ENCODE results near the gene PAX3.
A peak's percentile ranks its signal among the peaks of the same experiment; 100 is the strongest.

PAX3 gene

DNA sequence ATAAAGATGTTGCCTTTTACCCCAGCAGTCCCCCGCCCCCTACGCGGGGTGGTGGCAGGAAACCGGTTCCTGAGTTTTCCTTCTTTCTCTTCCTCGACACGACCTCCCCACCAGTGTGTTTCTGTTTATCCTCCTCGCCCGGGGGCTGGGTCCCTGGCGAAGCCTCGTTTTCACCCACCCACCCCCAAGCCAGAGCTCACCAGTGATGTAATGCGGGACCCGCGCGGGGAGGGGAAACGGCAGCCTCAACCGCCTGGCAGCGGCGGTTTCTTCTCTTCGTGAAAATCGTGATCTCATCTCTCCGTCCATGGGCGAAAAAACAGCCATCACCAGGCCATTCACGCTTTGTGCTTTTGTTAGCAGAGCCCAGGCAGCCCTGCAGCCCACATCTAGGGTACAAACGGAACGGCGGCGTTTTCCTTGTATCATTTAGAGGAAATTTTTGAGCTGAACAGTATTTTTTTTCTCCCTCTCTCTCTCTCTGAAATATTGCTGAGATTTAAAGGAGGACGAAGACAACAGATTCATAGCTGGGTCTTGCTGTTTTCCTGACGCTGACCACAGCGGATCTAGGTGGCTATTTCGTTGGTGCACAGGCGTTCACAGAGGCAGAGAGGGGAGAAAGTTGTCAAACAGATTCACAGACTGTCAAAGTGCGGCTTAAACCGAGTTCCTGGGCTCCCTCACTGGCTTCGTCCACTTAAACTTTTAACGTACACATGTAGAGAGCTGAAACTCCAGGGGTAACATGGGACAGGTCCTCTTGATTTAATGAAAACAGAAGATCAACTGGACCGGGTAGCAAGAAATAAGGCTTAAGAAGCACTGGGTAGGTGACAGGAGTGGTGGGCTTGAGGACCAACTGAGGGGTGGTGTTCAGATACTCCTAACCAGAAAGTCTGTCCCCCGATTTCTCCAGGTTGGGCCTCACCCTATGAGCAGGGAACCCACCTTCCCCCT lies 21.9 kb upstream of the PAX3 start:
- H3K36me3 ChIP-seq (replicated peaks; ENCODE audit: insufficient read depth, low read length) = no peaks in the 10 kb centered on the region
- H3K27me3 ChIP-seq (replicated peaks; ENCODE audit: insufficient read depth, low read length) = no peaks in the 10 kb centered on the region
- TF ChIP-seq, protein P1, sequence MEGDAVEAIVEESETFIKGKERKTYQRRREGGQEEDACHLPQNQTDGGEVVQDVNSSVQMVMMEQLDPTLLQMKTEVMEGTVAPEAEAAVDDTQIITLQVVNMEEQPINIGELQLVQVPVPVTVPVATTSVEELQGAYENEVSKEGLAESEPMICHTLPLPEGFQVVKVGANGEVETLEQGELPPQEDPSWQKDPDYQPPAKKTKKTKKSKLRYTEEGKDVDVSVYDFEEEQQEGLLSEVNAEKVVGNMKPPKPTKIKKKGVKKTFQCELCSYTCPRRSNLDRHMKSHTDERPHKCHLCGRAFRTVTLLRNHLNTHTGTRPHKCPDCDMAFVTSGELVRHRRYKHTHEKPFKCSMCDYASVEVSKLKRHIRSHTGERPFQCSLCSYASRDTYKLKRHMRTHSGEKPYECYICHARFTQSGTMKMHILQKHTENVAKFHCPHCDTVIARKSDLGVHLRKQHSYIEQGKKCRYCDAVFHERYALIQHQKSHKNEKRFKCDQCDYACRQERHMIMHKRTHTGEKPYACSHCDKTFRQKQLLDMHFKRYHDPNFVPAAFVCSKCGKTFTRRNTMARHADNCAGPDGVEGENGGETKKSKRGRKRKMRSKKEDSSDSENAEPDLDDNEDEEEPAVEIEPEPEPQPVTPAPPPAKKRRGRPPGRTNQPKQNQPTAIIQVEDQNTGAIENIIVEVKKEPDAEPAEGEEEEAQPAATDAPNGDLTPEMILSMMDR (IDR thresholded peaks at IDR 0.05; ENCODE audit: low read length) = no peak
- TF ChIP-seq EZH2 (optimal IDR thresholded peaks at IDR 0.05; ENCODE audit: low read depth, low read length) = no peak
- TF ChIP-seq EZH2phosphoT487 (IDR thresholded peaks at IDR 0.05; ENCODE audit: low read length) = no peak
- H4K20me1 ChIP-seq (ENCODE audit: insufficient read depth, low read length) = no peaks in the 10 kb centered on the region
- H3K79me2 ChIP-seq (ENCODE audit: low read length) = no peaks in the 10 kb centered on the region
- H3K9ac ChIP-seq (ENCODE audit: low read length) = no peak overlapping the region
- 0 out of 2 replicates have a peak, but pooled peaks cover 3% of the 10 kb centered on the region for H3K4me1 ChIP-seq (ENCODE audit: low read length)
- no peaks in the 10 kb centered on the region for H3K9me3 ChIP-seq (replicated peaks; ENCODE audit: insufficient read depth, low read length)
- DNase-seq = no peak
- H3K27ac ChIP-seq (ENCODE audit: low read length) = no peak overlapping the region
- H3K4me3 ChIP-seq (ENCODE audit: low read length) = peak overlapping the region; percentile 65
- peak overlapping the region; percentile 19; the same call in 1 of the 2 replicates for H2AFZ ChIP-seq (ENCODE audit: low read length)
- peak overlapping the region; percentile 86 for H3K4me2 ChIP-seq (ENCODE audit: low read depth, low read length)
- no peaks in the 10 kb centered on the region for H3K9me2 ChIP-seq (replicated peaks; ENCODE audit: insufficient read depth, low read length)
- H3F3A ChIP-seq (ENCODE audit: insufficient read depth, low read length) = no peaks in the 10 kb centered on the region

DNA sequence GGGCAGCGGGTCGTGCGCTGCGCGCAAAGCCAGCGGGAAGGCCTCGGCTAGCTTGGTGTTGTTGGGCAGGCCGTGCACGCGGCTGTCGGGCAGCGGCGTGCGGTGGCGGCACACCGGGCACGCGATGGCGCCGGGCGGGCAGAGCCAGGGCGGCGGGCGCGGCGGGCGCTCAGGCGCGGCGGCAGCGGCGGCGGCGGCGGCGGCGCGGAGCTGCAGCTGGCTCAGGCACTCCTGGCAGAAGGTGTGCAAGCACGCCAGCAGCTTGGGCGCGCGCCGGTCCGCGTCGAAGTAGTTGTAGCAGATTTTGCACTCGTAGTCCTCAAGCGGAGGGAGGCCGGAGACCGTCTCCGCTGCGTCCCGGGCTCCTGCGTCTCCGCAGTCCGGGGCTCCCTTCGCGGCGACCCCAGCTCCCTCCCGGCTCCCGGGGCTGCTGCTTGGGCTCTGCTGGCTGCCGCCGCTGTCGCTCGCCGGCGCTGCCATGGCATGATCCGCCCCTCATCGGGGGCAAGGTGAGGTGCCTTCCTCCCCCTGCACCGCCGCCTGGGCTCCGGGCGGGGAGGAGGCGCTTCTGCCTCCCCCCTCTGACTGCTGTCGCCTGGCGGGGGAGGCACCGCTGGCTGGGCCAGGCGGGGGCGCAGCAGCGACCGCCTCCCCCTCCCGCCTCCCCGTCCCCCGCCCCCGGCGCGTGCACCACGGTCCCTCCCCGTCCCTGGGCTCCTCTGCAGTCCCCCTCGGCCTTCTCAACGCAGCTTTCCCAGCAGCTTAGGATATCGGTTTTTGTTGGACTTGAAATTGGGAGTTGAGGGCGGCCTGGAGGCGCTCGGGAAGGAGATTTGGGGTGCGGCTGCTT lies 21.0 kb upstream of the PAX3 start:
- peak; percentile 70 for DNase-seq
- no peaks in the 10 kb centered on the region for H3F3A ChIP-seq (ENCODE audit: insufficient read depth, low read length)
- H3K9me3 ChIP-seq (replicated peaks; ENCODE audit: insufficient read depth, low read length) = no peaks in the 10 kb centered on the region
- TF ChIP-seq, protein P1 (IDR thresholded peaks at IDR 0.05; ENCODE audit: low read length) = no peak
- TF ChIP-seq EZH2phosphoT487 (IDR thresholded peaks at IDR 0.05; ENCODE audit: low read length) = no peak
- TF ChIP-seq EZH2 (optimal IDR thresholded peaks at IDR 0.05; ENCODE audit: low read depth, low read length) = no peak
- no peaks in the 10 kb centered on the region for H3K9me2 ChIP-seq (replicated peaks; ENCODE audit: insufficient read depth, low read length)
- H3K4me2 ChIP-seq (ENCODE audit: low read depth, low read length) = peak overlapping the region; percentile 86
- H3K79me2 ChIP-seq (ENCODE audit: low read length) = no peaks in the 10 kb centered on the region
- H3K27ac ChIP-seq (ENCODE audit: low read length) = no peak overlapping the region
- no peaks in the 10 kb centered on the region for H3K27me3 ChIP-seq (replicated peaks; ENCODE audit: insufficient read depth, low read length)
- H2AFZ ChIP-seq (ENCODE audit: low read length) = peak overlapping the region; percentile 65; the same call in 1 of the 2 replicates
- H3K9ac ChIP-seq (ENCODE audit: low read length) = no peak overlapping the region; the same call in 1 of the 2 replicates
- 0 out of 2 replicates have a peak, but pooled peaks cover 3% of the 10 kb centered on the region for H3K4me1 ChIP-seq (ENCODE audit: low read length)
- peak overlapping the region; percentile 65 for H3K4me3 ChIP-seq (ENCODE audit: low read length)
- H4K20me1 ChIP-seq (ENCODE audit: insufficient read depth, low read length) = no peaks in the 10 kb centered on the region
- H3K36me3 ChIP-seq (replicated peaks; ENCODE audit: insufficient read depth, low read length) = no peaks in the 10 kb centered on the region

DNA sequence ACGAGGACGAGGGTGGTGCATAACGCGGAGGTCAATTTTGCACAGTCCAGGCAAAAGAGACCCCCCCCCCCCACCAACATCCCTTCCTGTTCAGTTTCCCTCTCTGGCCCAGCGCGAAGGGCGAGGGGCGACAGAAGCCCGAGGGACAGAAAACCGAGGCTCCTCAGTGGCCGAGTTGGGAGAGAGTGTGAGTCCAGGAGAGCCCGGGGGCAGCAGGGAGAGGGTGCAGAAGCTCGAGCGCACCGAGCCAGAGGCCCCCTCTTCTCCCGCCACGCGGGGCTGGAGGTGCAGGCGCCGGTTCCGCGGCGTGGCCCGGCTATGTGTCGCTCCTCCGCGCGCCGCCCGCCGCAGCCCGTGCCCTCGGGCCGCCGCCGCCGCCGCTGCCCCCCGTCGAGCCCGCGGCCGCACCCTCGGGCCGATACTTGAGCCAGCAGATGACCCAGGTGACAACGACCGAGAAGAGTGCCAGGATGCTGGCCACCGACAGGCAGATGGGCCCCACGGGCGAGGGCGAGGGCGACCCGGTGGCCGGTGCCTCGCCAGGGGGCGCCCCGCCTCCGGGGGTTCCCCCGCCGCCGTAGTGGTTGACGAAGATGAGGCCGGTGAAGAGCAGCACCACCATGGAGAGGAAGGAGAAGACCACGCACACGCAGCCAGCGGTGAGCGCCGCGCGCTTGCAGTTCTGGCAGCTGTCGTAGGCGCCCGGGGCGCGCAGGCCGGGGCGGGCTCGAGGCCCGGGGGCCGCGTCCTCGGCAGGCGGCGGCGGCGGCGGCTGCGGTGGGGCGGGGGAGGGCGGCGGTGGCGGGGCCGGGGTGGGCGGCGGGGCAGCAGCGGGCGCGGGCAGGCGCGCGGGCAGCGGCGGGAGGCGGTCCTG lies 20.2 kb upstream of the PAX3 start:
- Histone ChIP-seq H3K27me3 (replicated peaks; ENCODE audit: insufficient read depth, low read length) (no peaks in the 10 kb centered on the region), H3K4me2 (ENCODE audit: low read depth, low read length) (peak overlapping the region; percentile 83), H3K9me2 (replicated peaks; ENCODE audit: insufficient read depth, low read length) (no peaks in the 10 kb centered on the region), H3K4me3 (ENCODE audit: low read length) (peak overlapping the region; percentile 87), H3K9me3 (replicated peaks; ENCODE audit: insufficient read depth, low read length) (no peaks in the 10 kb centered on the region), H3K9ac (ENCODE audit: low read length) (peak overlapping the region; percentile 32; the same call in 1 of the 2 replicates), H4K20me1 (ENCODE audit: insufficient read depth, low read length) (no peaks in the 10 kb centered on the region), H3K36me3 (replicated peaks; ENCODE audit: insufficient read depth, low read length) (no peaks in the 10 kb centered on the region), H3K4me1 (ENCODE audit: low read length) (0 out of 2 replicates have a peak, but pooled peaks cover 3% of the 10 kb centered on the region), H3F3A (ENCODE audit: insufficient read depth, low read length) (no peaks in the 10 kb centered on the region), H3K27ac (ENCODE audit: low read length) (no peak overlapping the region), H3K79me2 (ENCODE audit: low read length) (no peaks in the 10 kb centered on the region), H2AFZ (ENCODE audit: low read length) (peak overlapping the region; percentile 96)
- peak; percentile 70 for DNase-seq
- TF ChIP-seq, protein P1 (IDR thresholded peaks at IDR 0.05; ENCODE audit: low read length) = peak; percentile 40
- TF ChIP-seq EZH2phosphoT487 (IDR thresholded peaks at IDR 0.05; ENCODE audit: low read length) (no peak), EZH2 (optimal IDR thresholded peaks at IDR 0.05; ENCODE audit: low read depth, low read length) (no peak)

All from MM.1S (cell line).